MM.1S (cell line): ENCODE data around the gene ZRANB1.

Experiments used
- DNase-seq: peaks from one replicate; pipeline ENCODE4 v3.0.0-alpha.2; 2015
- H2AFZ ChIP-seq: fragments of 300-600 bp; sonication (generic); 2 replicates; pipeline ENCODE4 v1.6.0; 2016; ENCODE audit warnings: antibody characterized with exemption, low read length
- H3F3A ChIP-seq: fragments of 300-600 bp; sonication (generic); 2 replicates; pipeline ENCODE4 v1.6.1; 2016; ENCODE audit warnings: mild to moderate bottlenecking, antibody characterized with exemption, low read length, moderate library complexity, mixed read lengths; ENCODE audit not compliant: insufficient read depth
- H3K27ac ChIP-seq: fragments of 300-600 bp; sonication (generic); 2 replicates; pipeline ENCODE4 v1.5.1; 2016; ENCODE audit warnings: mild to moderate bottlenecking, low read length
- H3K27me3 ChIP-seq: fragments of 300-600 bp; sonication (generic); replicated peaks from 2 replicates; pipeline ENCODE4 v1.6.0; 2016; ENCODE audit warnings: low read length; ENCODE audit not compliant: insufficient read depth
- H3K36me3 ChIP-seq: fragments of 300-600 bp; sonication (generic); replicated peaks from 2 replicates; pipeline ENCODE4 v1.6.1; 2016; ENCODE audit warnings: mild to moderate bottlenecking, low read length, mixed read lengths; ENCODE audit not compliant: insufficient read depth
- H3K4me1 ChIP-seq: fragments of 300-600 bp; sonication (generic); 2 replicates; pipeline ENCODE4 v1.6.1; 2016; ENCODE audit warnings: low read length, mixed read lengths
- H3K4me2 ChIP-seq: fragments of 300-600 bp; sonication (generic); 2 replicates; pipeline ENCODE4 v1.6.0; 2016; ENCODE audit warnings: low read depth, low read length
- H3K4me3 ChIP-seq: fragments of 300-600 bp; sonication (generic); 2 replicates; pipeline ENCODE4 v1.5.1; 2016; ENCODE audit warnings: low read length, mixed read lengths
- H3K79me2 ChIP-seq: fragments of 300-600 bp; sonication (generic); 2 replicates; pipeline ENCODE4 v1.6.1; 2016; ENCODE audit warnings: mixed run types, low read length, mixed read lengths
- H3K9ac ChIP-seq: fragments of 300-600 bp; sonication (generic); 2 replicates; pipeline ENCODE4 v1.6.1; 2016; ENCODE audit warnings: low read length, mixed read lengths
- H3K9me2 ChIP-seq: fragments of 300-600 bp; sonication (generic); replicated peaks from 2 replicates; pipeline ENCODE4 v1.6.1; 2016; ENCODE audit warnings: mild to moderate bottlenecking, low read length, mixed read lengths; ENCODE audit not compliant: insufficient read depth
- H3K9me3 ChIP-seq: fragments of 300-600 bp; sonication (generic); replicated peaks from 2 replicates; pipeline ENCODE4 v1.6.1; 2016; ENCODE audit warnings: mild to moderate bottlenecking, low read length, mixed read lengths; ENCODE audit not compliant: insufficient read depth
- H4K20me1 ChIP-seq: fragments of 300-600 bp; sonication (generic); 2 replicates; pipeline ENCODE4 v1.6.1; 2016; ENCODE audit warnings: mild to moderate bottlenecking, low read length, moderate library complexity, mixed read lengths; ENCODE audit not compliant: insufficient read depth
- CTCF ChIP-seq: fragments of 300-600 bp; sonication (generic); IDR thresholded peaks from 2 replicates; pipeline ENCODE4 v1.5.1; 2016; ENCODE audit warnings: antibody characterized with exemption, low read length, mixed read lengths
- EZH2 ChIP-seq: fragments of 300-600 bp; sonication (generic); optimal IDR thresholded peaks from 2 replicates; pipeline ENCODE3; 2017; ENCODE audit warnings: low read depth, mild to moderate bottlenecking, antibody characterized with exemption, low read length, mixed read lengths
- EZH2phosphoT487 ChIP-seq: fragments of 300-600 bp; sonication (generic); IDR thresholded peaks from 2 replicates; pipeline ENCODE4 v1.6.1; 2018; ENCODE audit warnings: antibody characterized with exemption, low read length

The ZRANB1 gene

GRCh38 chr10:124975977-124976514 lies 34.1 kb downstream of the ZRANB1 start:
- Histone ChIP-seq H2AFZ (no peak overlapping the region), H3K27ac (no peak overlapping the region), H3K79me2 (peaks cover 12% of the 10 kb centered on the region), H3K36me3 (no peaks in the 10 kb centered on the region; the same call in 1 of the 2 replicates), H3K4me2 (no peak overlapping the region), H3K27me3 (no peaks in the 10 kb centered on the region), H3K9ac (no peak overlapping the region), H3K9me3 (no peaks in the 10 kb centered on the region), H3F3A (peaks cover 3% of the 10 kb centered on the region; the same call in 1 of the 2 replicates), H3K4me3 (no peak overlapping the region), H4K20me1 (no peaks in the 10 kb centered on the region; the same call in 1 of the 2 replicates), H3K4me1 (peaks cover 11% of the 10 kb centered on the region), H3K9me2 (no peaks in the 10 kb centered on the region)
- TF ChIP-seq CTCF = no peak
- no peak for TF ChIP-seq EZH2phosphoT487
- TF ChIP-seq EZH2 = no peak
- peak; percentile 17 for DNase-seq

- Histone ChIP-seq H3K36me3 (no peaks in the 10 kb centered on the region; the same call in 1 of the 2 replicates), H3K27ac (no peak overlapping the region), H3K9me3 (no peaks in the 10 kb centered on the region), H3K4me1 (no peaks in the 10 kb centered on the region), H3K9ac (no peak overlapping the region), H2AFZ (no peak overlapping the region), H3K27me3 (no peaks in the 10 kb centered on the region), H3K4me3 (no peak overlapping the region), H3K79me2 (peaks cover 7% of the 10 kb centered on the region), H3K4me2 (no peak overlapping the region), H3F3A (no peaks in the 10 kb centered on the region), H3K9me2 (no peaks in the 10 kb centered on the region), H4K20me1 (no peaks in the 10 kb centered on the region; the same call in 1 of the 2 replicates)
- no peak for TF ChIP-seq EZH2
- no peak for TF ChIP-seq CTCF
- no peak for TF ChIP-seq EZH2phosphoT487
- DNase-seq = no peak
Observed at GRCh38 chr10:124977161-124977560, 35.2 kb downstream of the ZRANB1 start.

GRCh38 chr10:124977648-124978375 lies 35.9 kb downstream of the ZRANB1 start:
- peaks cover under 1% of the 10 kb centered on the region for H3K79me2 ChIP-seq
- DNase-seq = no peak
- H4K20me1 ChIP-seq = no peaks in the 10 kb centered on the region; the same call in 1 of the 2 replicates
- H3K9me3 ChIP-seq = no peaks in the 10 kb centered on the region
- H3K9me2 ChIP-seq = no peaks in the 10 kb centered on the region
- no peaks in the 10 kb centered on the region; the same call in 1 of the 2 replicates for H3K36me3 ChIP-seq
- H3F3A ChIP-seq = no peaks in the 10 kb centered on the region
- no peaks in the 10 kb centered on the region for H3K4me1 ChIP-seq
- no peak overlapping the region for H3K9ac ChIP-seq
- TF ChIP-seq EZH2 (no peak), EZH2phosphoT487 (no peak), CTCF (no peak)
- no peaks in the 10 kb centered on the region for H3K27me3 ChIP-seq
- no peak overlapping the region for H3K27ac ChIP-seq
- no peak overlapping the region for H2AFZ ChIP-seq
- H3K4me2 ChIP-seq = no peak overlapping the region
- no peak overlapping the region for H3K4me3 ChIP-seq
